ENCODE results near the gene PPP1R1A.

PPP1R1A gene

GRCh38 chr12:54549774-54550451 is 38.5 kb downstream of the PPP1R1A start:
- Histone ChIP-seq H3K4me1 (ENCODE audit: control insufficient read depth, low read depth, low read length) (peaks cover 7% of the 10 kb centered on the region), H3K27me3 (ENCODE audit: control insufficient read depth, insufficient read depth, low read length) (peaks cover 78% of the 10 kb centered on the region), H3K4me3 (ENCODE audit: low read length) (peak overlapping the region; percentile 79), H3K9ac (ENCODE audit: low read length) (peak overlapping the region; percentile 34), H3K9me3 (ENCODE audit: control insufficient read depth, low read depth, low read length) (no peaks in the 10 kb centered on the region), H3K27ac (ENCODE audit: low read length) (no peak overlapping the region), H3K36me3 (ENCODE audit: control insufficient read depth, low read depth, low read length) (no peaks in the 10 kb centered on the region)

- Histone ChIP-seq H3K27ac (ENCODE audit: low read length) (no peak overlapping the region), H3K27me3 (ENCODE audit: control insufficient read depth, insufficient read depth, low read length) (peaks cover 48% of the 10 kb centered on the region), H3K36me3 (ENCODE audit: control insufficient read depth, low read depth, low read length) (no peaks in the 10 kb centered on the region), H3K4me1 (ENCODE audit: control insufficient read depth, low read depth, low read length) (peaks cover 7% of the 10 kb centered on the region), H3K9ac (ENCODE audit: low read length) (no peak overlapping the region), H3K9me3 (ENCODE audit: control insufficient read depth, low read depth, low read length) (no peaks in the 10 kb centered on the region), H3K4me3 (ENCODE audit: low read length) (no peak overlapping the region)
Observed at GRCh38 chr12:54546511-54546910, 41.9 kb downstream of the PPP1R1A start.

GRCh38 chr12:54544743-54545142 is 43.7 kb downstream of the PPP1R1A start:
- no peak overlapping the region for H3K27ac ChIP-seq (ENCODE audit: low read length)
- H3K4me1 ChIP-seq (ENCODE audit: control insufficient read depth, low read depth, low read length), result peaks cover 4% of the 10 kb centered on the region
- H3K36me3 ChIP-seq (ENCODE audit: control insufficient read depth, low read depth, low read length), result no peaks in the 10 kb centered on the region
- no peak overlapping the region for H3K4me3 ChIP-seq (ENCODE audit: low read length)
- no peaks in the 10 kb centered on the region for H3K9me3 ChIP-seq (ENCODE audit: control insufficient read depth, low read depth, low read length)
- peaks cover 30% of the 10 kb centered on the region for H3K27me3 ChIP-seq (ENCODE audit: control insufficient read depth, insufficient read depth, low read length)
- H3K9ac ChIP-seq (ENCODE audit: low read length), result no peak overlapping the region

GRCh38 chr12:54543526-54543925 is 44.9 kb downstream of the PPP1R1A start:
- no peak overlapping the region for H3K9ac ChIP-seq (ENCODE audit: low read length)
- H3K9me3 ChIP-seq (ENCODE audit: control insufficient read depth, low read depth, low read length), result no peaks in the 10 kb centered on the region
- H3K27me3 ChIP-seq (ENCODE audit: control insufficient read depth, insufficient read depth, low read length), result peaks cover 24% of the 10 kb centered on the region
- no peak overlapping the region for H3K4me3 ChIP-seq (ENCODE audit: low read length)
- H3K4me1 ChIP-seq (ENCODE audit: control insufficient read depth, low read depth, low read length), result peaks cover 4% of the 10 kb centered on the region
- H3K27ac ChIP-seq (ENCODE audit: low read length), result no peak overlapping the region
- H3K36me3 ChIP-seq (ENCODE audit: control insufficient read depth, low read depth, low read length), result no peaks in the 10 kb centered on the region

- Histone ChIP-seq H3K27me3 (ENCODE audit: control insufficient read depth, insufficient read depth, low read length) (peaks cover 9% of the 10 kb centered on the region), H3K27ac (ENCODE audit: low read length) (no peak overlapping the region)
Observed at GRCh38 chr12:54541751-54542290, 46.6 kb downstream of the PPP1R1A start.

GRCh38 chr12:54538136-54538700 is 50.2 kb downstream of the PPP1R1A start:
- Histone ChIP-seq H3K27ac (ENCODE audit: low read length) (no peak overlapping the region), H3K9me3 (ENCODE audit: control insufficient read depth, low read depth, low read length) (no peaks in the 10 kb centered on the region), H3K4me3 (ENCODE audit: low read length) (no peak overlapping the region), H3K4me1 (ENCODE audit: control insufficient read depth, low read depth, low read length) (peaks cover 4% of the 10 kb centered on the region), H3K9ac (ENCODE audit: low read length) (no peak overlapping the region), H3K27me3 (ENCODE audit: control insufficient read depth, insufficient read depth, low read length) (peaks cover 12% of the 10 kb centered on the region), H3K36me3 (ENCODE audit: control insufficient read depth, low read depth, low read length) (no peaks in the 10 kb centered on the region)

More at GRCh38 chr12:54541751-54542290, 46.6 kb downstream of the PPP1R1A start:
- Histone ChIP-seq H3K9me3 (ENCODE audit: control insufficient read depth, low read depth, low read length) (no peaks in the 10 kb centered on the region), H3K4me1 (ENCODE audit: control insufficient read depth, low read depth, low read length) (peaks cover 4% of the 10 kb centered on the region), H3K36me3 (ENCODE audit: control insufficient read depth, low read depth, low read length) (no peaks in the 10 kb centered on the region), H3K4me3 (ENCODE audit: low read length) (no peak overlapping the region), H3K9ac (ENCODE audit: low read length) (no peak overlapping the region)

GRCh38 chr12:54535474-54535873 is 53.0 kb downstream of the PPP1R1A start:
- Histone ChIP-seq H3K36me3 (ENCODE audit: control insufficient read depth, low read depth, low read length) (no peaks in the 10 kb centered on the region), H3K4me3 (ENCODE audit: low read length) (no peak overlapping the region), H3K4me1 (ENCODE audit: control insufficient read depth, low read depth, low read length) (no peaks in the 10 kb centered on the region), H3K9me3 (ENCODE audit: control insufficient read depth, low read depth, low read length) (no peaks in the 10 kb centered on the region), H3K27ac (ENCODE audit: low read length) (no peak overlapping the region), H3K9ac (ENCODE audit: low read length) (no peak overlapping the region), H3K27me3 (ENCODE audit: control insufficient read depth, insufficient read depth, low read length) (peaks cover 17% of the 10 kb centered on the region)

GRCh38 chr12:54529581-54529980 is 58.9 kb downstream of the PPP1R1A start:
- Histone ChIP-seq H3K27me3 (ENCODE audit: control insufficient read depth, insufficient read depth, low read length) (peaks cover 9% of the 10 kb centered on the region), H3K9ac (ENCODE audit: low read length) (no peak overlapping the region), H3K4me1 (ENCODE audit: control insufficient read depth, low read depth, low read length) (peaks cover 17% of the 10 kb centered on the region), H3K4me3 (ENCODE audit: low read length) (no peak overlapping the region), H3K9me3 (ENCODE audit: control insufficient read depth, low read depth, low read length) (no peaks in the 10 kb centered on the region), H3K27ac (ENCODE audit: low read length) (no peak overlapping the region), H3K36me3 (ENCODE audit: control insufficient read depth, low read depth, low read length) (no peaks in the 10 kb centered on the region)

Measured in iPS-18a (cell line).